H1 (cell line): Measurements from ENCODE around the gene AP2A2. TPM values are rescaled to one million over a fixed set of nuclear protein-coding genes. Genes with fewer than 3 reads are reported as not detected.

Source experiments
- CBX8 ChIP-seq: fragments of 300-800, 300-1000 bp; sonication (generic); IDR thresholded peaks from 2 replicates; pipeline ENCODE4 v1.7.1; 2016; ENCODE audit warnings: low read depth, low read length, borderline replicate concordance
- POLR2A ChIP-seq, 2 experiments: IDR thresholded peaks; 1 replicate in 1 of 2; 2 replicates in 1 of 2; pipeline ENCODE4 v1.6.1; 2011; ENCODE audit warnings: low read depth in 2 of 2, low read length in 2 of 2, mild to moderate bottlenecking in 2 of 2; ENCODE audit errors: control extremely low read depth in 1 of 2
- TAF1 ChIP-seq: IDR thresholded peaks from 2 replicates; pipeline ENCODE4 v1.6.1; 2011; ENCODE audit warnings: mild to moderate bottlenecking, low read depth, low read length
- TEAD4 ChIP-seq: IDR thresholded peaks from 2 replicates; pipeline ENCODE4 v1.6.1; 2012; ENCODE audit warnings: low read depth, low read length, inconsistent platforms, mixed read lengths
- polyA plus RNA-seq, 7 experiments: library from polyadenylated mRNA; depleted of rRNA in 3 of 7; stranded (reverse) in 5 of 7; unstranded in 2 of 7; fragments of >200 nt in 5 of 7; fragments of 200-250 nt in 2 of 7; gene quantifications; 1 replicate in 5 of 7; 2 replicates in 1 of 7; 4 replicates in 1 of 7; pipeline versions ENCODE4 v1.2.1 to v1.2.3, GENCODE V29; 2011 to 2013; ENCODE audit warnings: missing spikeins in 2 of 7, mixed read lengths in 2 of 7
- total RNA-seq: library from RNA; stranded (reverse); fragmentation: NEBNext Ultra II Directional; extraction: Animal tissue kit (Norgen Biotek cat#: 25700); gene quantifications from 2 replicates; pipeline ENCODE4 v1.2.1, GENCODE V29; 2021
- TF ChIP-seq, protein P1 (sequence below): fragments of 300-600 bp; sonication (generic); IDR thresholded peaks from 2 replicates; pipeline ENCODE4 v1.7.1; 2012; ENCODE audit warnings: low read length, moderate library complexity, mild to moderate bottlenecking, inconsistent platforms; ENCODE audit not compliant: insufficient replicate concordance
- TF ChIP-seq, protein P2 (sequence below): IDR thresholded peaks from 2 replicates; pipeline ENCODE4 v1.6.1; 2012; ENCODE audit warnings: inconsistent platforms
- TF ChIP-seq, protein P3 (sequence below), 3 experiments: IDR thresholded peaks; 1 replicate in 2 of 3; 2 replicates in 1 of 3; pipeline versions ENCODE4 v1.5.1 to v1.6.1; 2011; ENCODE audit warnings: low read length in 3 of 3, mild to moderate bottlenecking in 3 of 3, inconsistent platforms in 2 of 3, low read depth in 1 of 3, moderate library complexity in 1 of 3; ENCODE audit not compliant: insufficient read depth in 1 of 3; ENCODE audit errors: control extremely low read depth in 1 of 3

AP2A2 gene
- total and polyA plus RNA-seq, 2 of the 8 experiments (the other 6 are each of a cell fraction or from before 2014, with no cell fraction given): 50.0 to 65.0 TPM

DNA sequence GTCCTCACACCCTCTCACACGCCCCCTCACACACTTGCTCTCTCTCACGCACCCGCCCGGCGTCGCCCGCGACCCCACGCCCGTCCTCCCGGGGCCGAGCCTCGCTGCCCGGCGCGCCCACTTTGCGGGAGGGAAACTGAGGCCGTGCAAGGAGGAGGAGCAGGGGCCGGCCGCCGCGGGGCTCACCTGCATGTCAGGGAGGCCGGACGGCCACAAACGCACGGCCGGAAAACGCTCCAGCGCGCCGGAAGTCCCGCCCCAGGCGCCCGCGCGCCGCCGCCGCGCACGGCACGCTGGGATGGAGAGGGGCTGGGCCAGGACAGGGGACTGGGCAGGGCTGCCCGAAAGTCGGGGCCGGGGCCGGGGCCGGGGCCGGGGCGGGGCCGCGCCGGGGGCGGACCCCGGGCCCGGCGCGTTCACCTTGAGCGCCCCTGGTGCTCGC lies 15.1 kb upstream of the AP2A2 start, which contains the start of gene CHID1 (continued):
- TF ChIP-seq, protein P1, sequence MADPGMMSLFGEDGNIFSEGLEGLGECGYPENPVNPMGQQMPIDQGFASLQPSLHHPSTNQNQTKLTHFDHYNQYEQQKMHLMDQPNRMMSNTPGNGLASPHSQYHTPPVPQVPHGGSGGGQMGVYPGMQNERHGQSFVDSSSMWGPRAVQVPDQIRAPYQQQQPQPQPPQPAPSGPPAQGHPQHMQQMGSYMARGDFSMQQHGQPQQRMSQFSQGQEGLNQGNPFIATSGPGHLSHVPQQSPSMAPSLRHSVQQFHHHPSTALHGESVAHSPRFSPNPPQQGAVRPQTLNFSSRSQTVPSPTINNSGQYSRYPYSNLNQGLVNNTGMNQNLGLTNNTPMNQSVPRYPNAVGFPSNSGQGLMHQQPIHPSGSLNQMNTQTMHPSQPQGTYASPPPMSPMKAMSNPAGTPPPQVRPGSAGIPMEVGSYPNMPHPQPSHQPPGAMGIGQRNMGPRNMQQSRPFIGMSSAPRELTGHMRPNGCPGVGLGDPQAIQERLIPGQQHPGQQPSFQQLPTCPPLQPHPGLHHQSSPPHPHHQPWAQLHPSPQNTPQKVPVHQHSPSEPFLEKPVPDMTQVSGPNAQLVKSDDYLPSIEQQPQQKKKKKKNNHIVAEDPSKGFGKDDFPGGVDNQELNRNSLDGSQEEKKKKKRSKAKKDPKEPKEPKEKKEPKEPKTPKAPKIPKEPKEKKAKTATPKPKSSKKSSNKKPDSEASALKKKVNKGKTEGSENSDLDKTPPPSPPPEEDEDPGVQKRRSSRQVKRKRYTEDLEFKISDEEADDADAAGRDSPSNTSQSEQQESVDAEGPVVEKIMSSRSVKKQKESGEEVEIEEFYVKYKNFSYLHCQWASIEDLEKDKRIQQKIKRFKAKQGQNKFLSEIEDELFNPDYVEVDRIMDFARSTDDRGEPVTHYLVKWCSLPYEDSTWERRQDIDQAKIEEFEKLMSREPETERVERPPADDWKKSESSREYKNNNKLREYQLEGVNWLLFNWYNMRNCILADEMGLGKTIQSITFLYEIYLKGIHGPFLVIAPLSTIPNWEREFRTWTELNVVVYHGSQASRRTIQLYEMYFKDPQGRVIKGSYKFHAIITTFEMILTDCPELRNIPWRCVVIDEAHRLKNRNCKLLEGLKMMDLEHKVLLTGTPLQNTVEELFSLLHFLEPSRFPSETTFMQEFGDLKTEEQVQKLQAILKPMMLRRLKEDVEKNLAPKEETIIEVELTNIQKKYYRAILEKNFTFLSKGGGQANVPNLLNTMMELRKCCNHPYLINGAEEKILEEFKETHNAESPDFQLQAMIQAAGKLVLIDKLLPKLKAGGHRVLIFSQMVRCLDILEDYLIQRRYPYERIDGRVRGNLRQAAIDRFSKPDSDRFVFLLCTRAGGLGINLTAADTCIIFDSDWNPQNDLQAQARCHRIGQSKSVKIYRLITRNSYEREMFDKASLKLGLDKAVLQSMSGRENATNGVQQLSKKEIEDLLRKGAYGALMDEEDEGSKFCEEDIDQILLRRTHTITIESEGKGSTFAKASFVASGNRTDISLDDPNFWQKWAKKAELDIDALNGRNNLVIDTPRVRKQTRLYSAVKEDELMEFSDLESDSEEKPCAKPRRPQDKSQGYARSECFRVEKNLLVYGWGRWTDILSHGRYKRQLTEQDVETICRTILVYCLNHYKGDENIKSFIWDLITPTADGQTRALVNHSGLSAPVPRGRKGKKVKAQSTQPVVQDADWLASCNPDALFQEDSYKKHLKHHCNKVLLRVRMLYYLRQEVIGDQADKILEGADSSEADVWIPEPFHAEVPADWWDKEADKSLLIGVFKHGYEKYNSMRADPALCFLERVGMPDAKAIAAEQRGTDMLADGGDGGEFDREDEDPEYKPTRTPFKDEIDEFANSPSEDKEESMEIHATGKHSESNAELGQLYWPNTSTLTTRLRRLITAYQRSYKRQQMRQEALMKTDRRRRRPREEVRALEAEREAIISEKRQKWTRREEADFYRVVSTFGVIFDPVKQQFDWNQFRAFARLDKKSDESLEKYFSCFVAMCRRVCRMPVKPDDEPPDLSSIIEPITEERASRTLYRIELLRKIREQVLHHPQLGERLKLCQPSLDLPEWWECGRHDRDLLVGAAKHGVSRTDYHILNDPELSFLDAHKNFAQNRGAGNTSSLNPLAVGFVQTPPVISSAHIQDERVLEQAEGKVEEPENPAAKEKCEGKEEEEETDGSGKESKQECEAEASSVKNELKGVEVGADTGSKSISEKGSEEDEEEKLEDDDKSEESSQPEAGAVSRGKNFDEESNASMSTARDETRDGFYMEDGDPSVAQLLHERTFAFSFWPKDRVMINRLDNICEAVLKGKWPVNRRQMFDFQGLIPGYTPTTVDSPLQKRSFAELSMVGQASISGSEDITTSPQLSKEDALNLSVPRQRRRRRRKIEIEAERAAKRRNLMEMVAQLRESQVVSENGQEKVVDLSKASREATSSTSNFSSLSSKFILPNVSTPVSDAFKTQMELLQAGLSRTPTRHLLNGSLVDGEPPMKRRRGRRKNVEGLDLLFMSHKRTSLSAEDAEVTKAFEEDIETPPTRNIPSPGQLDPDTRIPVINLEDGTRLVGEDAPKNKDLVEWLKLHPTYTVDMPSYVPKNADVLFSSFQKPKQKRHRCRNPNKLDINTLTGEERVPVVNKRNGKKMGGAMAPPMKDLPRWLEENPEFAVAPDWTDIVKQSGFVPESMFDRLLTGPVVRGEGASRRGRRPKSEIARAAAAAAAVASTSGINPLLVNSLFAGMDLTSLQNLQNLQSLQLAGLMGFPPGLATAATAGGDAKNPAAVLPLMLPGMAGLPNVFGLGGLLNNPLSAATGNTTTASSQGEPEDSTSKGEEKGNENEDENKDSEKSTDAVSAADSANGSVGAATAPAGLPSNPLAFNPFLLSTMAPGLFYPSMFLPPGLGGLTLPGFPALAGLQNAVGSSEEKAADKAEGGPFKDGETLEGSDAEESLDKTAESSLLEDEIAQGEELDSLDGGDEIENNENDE: no peak
- TF ChIP-seq POLR2A (IDR thresholded peaks at IDR 0.05; ENCODE audit: control extremely low read depth in 1 of 2, low read depth in 2 of 2, low read length in 2 of 2) (peak in 1 of 2 experiments; percentile 33; a peak in 2 of 3 replicates), TEAD4 (0 out of 2 replicates have a peak, but pooled peaks have one; percentile 9), CBX8 (no peak), TAF1 (no peak)
- TF ChIP-seq, protein P2, sequence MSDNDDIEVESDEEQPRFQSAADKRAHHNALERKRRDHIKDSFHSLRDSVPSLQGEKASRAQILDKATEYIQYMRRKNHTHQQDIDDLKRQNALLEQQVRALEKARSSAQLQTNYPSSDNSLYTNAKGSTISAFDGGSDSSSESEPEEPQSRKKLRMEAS: peak; percentile 18; the same call in 1 of the 2 replicates
- TF ChIP-seq, protein P3, sequence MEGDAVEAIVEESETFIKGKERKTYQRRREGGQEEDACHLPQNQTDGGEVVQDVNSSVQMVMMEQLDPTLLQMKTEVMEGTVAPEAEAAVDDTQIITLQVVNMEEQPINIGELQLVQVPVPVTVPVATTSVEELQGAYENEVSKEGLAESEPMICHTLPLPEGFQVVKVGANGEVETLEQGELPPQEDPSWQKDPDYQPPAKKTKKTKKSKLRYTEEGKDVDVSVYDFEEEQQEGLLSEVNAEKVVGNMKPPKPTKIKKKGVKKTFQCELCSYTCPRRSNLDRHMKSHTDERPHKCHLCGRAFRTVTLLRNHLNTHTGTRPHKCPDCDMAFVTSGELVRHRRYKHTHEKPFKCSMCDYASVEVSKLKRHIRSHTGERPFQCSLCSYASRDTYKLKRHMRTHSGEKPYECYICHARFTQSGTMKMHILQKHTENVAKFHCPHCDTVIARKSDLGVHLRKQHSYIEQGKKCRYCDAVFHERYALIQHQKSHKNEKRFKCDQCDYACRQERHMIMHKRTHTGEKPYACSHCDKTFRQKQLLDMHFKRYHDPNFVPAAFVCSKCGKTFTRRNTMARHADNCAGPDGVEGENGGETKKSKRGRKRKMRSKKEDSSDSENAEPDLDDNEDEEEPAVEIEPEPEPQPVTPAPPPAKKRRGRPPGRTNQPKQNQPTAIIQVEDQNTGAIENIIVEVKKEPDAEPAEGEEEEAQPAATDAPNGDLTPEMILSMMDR (IDR thresholded peaks at IDR 0.05; ENCODE audit: control extremely low read depth in 1 of 3, insufficient read depth in 1 of 3, low read depth in 1 of 3, low read length in 3 of 3): peak in 1 of 3 experiments; percentile 18; a peak in 1 of 4 replicates
